ENCODE results near the gene DDI2.
A peak's percentile ranks its signal among the peaks of the same experiment; 100 is the strongest.

DDI2 gene

DNA sequence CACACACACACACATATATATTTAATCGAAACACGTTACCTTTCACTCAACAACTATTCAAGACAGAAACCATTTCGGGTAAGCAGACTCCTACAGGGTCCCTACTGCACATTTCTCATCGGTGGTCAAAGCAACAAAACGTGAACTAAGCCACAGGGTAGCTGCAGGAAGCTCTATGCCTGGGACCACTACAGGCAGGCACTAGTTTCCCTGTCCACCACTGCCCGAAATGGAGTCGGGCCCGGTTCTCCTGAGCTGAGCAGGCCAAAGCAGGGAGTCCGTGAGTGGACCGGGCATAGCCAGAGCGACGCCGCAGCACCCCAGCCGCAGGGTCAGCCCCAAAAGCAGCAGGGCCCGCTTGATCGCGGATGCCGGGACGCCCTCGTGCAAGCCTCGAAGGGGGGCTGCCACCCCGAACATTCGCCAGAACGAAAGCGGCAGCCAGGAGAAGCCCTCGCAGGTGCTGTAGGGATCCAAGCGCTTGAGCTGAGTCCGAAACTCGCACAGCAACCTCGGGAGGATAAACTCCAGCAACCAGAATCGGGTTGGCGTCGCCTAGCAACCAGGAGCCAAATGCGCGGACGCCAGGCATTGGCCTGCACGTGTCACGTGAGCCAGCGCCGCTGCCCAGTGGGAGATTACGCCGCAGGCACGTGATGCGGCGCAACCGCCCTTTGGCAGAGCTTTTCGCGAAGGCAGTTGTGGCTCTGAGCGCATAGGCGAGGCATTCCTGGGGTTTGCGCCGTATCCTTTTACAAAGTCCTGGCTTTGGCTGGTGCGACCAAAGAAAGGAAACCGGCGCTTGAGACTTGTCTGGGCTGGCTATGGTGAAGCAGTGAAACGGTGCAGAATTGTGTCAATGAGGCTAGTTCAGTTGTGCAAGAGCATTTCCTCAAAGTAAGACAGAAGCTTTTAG, 13.9 kb upstream of the DDI2 start (continued):
- TF ChIP-seq ZFHX2 (tag by site-specific recombination; conservative IDR thresholded peaks at IDR 0.05) = no peak
- no peak for TF ChIP-seq ZNF624 (tag by site-specific recombination; IDR thresholded peaks at IDR 0.05)
- no peak for TF ChIP-seq YY2 (tag by site-specific recombination; IDR thresholded peaks at IDR 0.05)
- TF ChIP-seq ZNF530 (tag by site-specific recombination; IDR thresholded peaks at IDR 0.05; ENCODE audit: low read depth) = no peak
- no peak for TF ChIP-seq ZNF10 (tag by site-specific recombination; IDR thresholded peaks at IDR 0.05)
- TF ChIP-seq ZNF560 (tag by site-specific recombination; IDR thresholded peaks at IDR 0.05; ENCODE audit: borderline replicate concordance) = no peak
- TF ChIP-seq, protein P1, sequence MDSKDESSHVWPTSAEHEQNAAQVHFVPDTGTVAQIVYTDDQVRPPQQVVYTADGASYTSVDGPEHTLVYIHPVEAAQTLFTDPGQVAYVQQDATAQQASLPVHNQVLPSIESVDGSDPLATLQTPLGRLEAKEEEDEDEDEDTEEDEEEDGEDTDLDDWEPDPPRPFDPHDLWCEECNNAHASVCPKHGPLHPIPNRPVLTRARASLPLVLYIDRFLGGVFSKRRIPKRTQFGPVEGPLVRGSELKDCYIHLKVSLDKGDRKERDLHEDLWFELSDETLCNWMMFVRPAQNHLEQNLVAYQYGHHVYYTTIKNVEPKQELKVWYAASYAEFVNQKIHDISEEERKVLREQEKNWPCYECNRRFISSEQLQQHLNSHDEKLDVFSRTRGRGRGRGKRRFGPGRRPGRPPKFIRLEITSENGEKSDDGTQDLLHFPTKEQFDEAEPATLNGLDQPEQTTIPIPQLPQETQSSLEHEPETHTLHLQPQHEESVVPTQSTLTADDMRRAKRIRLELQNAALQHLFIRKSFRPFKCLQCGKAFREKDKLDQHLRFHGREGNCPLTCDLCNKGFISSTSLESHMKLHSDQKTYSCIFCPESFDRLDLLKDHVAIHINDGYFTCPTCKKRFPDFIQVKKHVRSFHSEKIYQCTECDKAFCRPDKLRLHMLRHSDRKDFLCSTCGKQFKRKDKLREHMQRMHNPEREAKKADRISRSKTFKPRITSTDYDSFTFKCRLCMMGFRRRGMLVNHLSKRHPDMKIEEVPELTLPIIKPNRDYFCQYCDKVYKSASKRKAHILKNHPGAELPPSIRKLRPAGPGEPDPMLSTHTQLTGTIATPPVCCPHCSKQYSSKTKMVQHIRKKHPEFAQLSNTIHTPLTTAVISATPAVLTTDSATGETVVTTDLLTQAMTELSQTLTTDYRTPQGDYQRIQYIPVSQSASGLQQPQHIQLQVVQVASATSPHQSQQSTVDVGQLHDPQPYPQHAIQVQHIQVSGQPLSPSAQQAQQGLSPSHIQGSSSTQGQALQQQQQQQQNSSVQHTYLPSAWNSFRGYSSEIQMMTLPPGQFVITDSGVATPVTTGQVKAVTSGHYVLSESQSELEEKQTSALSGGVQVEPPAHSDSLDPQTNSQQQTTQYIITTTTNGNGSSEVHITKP (tag by site-specific recombination; IDR thresholded peaks at IDR 0.05) = no peak
- TF ChIP-seq ZBTB8A (tag by site-specific recombination; IDR thresholded peaks at IDR 0.05) = peak; percentile 37; the same call in 1 of the 2 replicates
- TF ChIP-seq, protein P2, sequence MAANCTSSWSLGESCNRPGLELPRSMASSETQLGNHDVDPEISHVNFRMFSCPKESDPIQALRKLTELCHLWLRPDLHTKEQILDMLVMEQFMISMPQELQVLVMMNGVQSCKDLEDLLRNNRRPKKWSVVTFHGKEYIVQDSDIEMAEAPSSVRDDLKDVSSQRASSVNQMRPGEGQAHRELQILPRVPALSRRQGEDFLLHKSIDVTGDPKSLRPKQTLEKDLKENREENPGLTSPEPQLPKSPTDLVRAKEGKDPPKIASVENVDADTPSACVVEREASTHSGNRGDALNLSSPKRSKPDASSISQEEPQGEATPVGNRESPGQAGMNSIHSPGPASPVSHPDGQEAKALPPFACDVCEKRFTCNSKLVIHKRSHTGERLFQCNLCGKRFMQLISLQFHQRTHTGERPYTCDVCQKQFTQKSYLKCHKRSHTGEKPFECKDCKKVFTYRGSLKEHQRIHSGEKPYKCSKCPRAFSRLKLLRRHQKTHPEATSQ (tag by site-specific recombination; IDR thresholded peaks at IDR 0.05) = no peak
- no peak for TF ChIP-seq SALL2 (tag by site-specific recombination; IDR thresholded peaks at IDR 0.05; ENCODE audit: borderline replicate concordance)
- TF ChIP-seq ZNF610 (tag by site-specific recombination; IDR thresholded peaks at IDR 0.05; ENCODE audit: borderline replicate concordance) = no peak
- no peak for TF ChIP-seq WT1 (tag by site-specific recombination; IDR thresholded peaks at IDR 0.05)
- TF ChIP-seq, protein P3, sequence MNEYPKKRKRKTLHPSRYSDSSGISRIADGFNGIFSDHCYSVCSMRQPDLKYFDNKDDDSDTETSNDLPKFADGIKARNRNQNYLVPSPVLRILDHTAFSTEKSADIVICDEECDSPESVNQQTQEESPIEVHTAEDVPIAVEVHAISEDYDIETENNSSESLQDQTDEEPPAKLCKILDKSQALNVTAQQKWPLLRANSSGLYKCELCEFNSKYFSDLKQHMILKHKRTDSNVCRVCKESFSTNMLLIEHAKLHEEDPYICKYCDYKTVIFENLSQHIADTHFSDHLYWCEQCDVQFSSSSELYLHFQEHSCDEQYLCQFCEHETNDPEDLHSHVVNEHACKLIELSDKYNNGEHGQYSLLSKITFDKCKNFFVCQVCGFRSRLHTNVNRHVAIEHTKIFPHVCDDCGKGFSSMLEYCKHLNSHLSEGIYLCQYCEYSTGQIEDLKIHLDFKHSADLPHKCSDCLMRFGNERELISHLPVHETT (tag by site-specific recombination; IDR thresholded peaks at IDR 0.05) = no peak
- no peak for TF ChIP-seq ZNF184 (tag by site-specific recombination; IDR thresholded peaks at IDR 0.05)
- TF ChIP-seq ZNF510 (tag by site-specific recombination; IDR thresholded peaks at IDR 0.05; ENCODE audit: insufficient replicate concordance) = no peak
- TF ChIP-seq ZXDB (tag by site-specific recombination; IDR thresholded peaks at IDR 0.05) = 0 out of 2 replicates have a peak, but pooled peaks have one; percentile 10
- TF ChIP-seq, protein P4, sequence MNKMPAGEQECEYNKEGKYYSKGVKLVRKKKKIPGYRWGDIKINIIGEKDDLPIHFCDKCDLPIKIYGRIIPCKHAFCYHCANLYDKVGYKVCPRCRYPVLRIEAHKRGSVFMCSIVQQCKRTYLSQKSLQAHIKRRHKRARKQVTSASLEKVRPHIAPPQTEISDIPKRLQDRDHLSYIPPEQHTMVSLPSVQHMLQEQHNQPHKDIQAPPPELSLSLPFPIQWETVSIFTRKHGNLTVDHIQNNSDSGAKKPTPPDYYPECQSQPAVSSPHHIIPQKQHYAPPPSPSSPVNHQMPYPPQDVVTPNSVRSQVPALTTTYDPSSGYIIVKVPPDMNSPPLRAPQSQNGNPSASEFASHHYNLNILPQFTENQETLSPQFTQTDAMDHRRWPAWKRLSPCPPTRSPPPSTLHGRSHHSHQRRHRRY (tag by site-specific recombination; IDR thresholded peaks at IDR 0.05) = no peak
- no peak for TF ChIP-seq ZNF202 (tag by site-specific recombination; IDR thresholded peaks at IDR 0.05; ENCODE audit: borderline replicate concordance)
- TF ChIP-seq, protein P5, sequence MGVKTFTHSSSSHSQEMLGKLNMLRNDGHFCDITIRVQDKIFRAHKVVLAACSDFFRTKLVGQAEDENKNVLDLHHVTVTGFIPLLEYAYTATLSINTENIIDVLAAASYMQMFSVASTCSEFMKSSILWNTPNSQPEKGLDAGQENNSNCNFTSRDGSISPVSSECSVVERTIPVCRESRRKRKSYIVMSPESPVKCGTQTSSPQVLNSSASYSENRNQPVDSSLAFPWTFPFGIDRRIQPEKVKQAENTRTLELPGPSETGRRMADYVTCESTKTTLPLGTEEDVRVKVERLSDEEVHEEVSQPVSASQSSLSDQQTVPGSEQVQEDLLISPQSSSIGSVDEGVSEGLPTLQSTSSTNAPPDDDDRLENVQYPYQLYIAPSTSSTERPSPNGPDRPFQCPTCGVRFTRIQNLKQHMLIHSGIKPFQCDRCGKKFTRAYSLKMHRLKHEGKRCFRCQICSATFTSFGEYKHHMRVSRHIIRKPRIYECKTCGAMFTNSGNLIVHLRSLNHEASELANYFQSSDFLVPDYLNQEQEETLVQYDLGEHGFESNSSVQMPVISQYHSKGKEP (tag by site-specific recombination; IDR thresholded peaks at IDR 0.05) = no peak
- TF ChIP-seq ZSCAN30 (tag by site-specific recombination; IDR thresholded peaks at IDR 0.05) = no peak
- TF ChIP-seq ZNF768 (tag by site-specific recombination; IDR thresholded peaks at IDR 0.05) = no peak
- TF ChIP-seq ZNF777 (tag by site-specific recombination; IDR thresholded peaks at IDR 0.05; ENCODE audit: borderline replicate concordance) = no peak
- TF ChIP-seq ZNF24 (tag by site-specific recombination; IDR thresholded peaks at IDR 0.05) = peak; percentile 13; the same call in 1 of the 2 replicates
- TF ChIP-seq, protein P6, sequence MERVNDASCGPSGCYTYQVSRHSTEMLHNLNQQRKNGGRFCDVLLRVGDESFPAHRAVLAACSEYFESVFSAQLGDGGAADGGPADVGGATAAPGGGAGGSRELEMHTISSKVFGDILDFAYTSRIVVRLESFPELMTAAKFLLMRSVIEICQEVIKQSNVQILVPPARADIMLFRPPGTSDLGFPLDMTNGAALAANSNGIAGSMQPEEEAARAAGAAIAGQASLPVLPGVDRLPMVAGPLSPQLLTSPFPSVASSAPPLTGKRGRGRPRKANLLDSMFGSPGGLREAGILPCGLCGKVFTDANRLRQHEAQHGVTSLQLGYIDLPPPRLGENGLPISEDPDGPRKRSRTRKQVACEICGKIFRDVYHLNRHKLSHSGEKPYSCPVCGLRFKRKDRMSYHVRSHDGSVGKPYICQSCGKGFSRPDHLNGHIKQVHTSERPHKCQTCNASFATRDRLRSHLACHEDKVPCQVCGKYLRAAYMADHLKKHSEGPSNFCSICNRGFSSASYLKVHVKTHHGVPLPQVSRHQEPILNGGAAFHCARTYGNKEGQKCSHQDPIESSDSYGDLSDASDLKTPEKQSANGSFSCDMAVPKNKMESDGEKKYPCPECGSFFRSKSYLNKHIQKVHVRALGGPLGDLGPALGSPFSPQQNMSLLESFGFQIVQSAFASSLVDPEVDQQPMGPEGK (tag by site-specific recombination; IDR thresholded peaks at IDR 0.05) = no peak
- TF ChIP-seq ZNF792 (tag by site-specific recombination; IDR thresholded peaks at IDR 0.05) = no peak
- no peak for TF ChIP-seq ZSCAN16 (tag by site-specific recombination; IDR thresholded peaks at IDR 0.05)
- TF ChIP-seq ZNF19 (tag by site-specific recombination; IDR thresholded peaks at IDR 0.05; ENCODE audit: low read depth) = no peak
